NCI-H510A (cell line): ENCODE measurements around the gene NSRP1.
A peak's percentile ranks its signal among the peaks of the same experiment; 100 is the strongest.
"Not testable (repeated sequence)": the region's sequence is repeated elsewhere in the genome, so short reads cannot be mapped to it uniquely, and the experiment has no call there.

ENCODE experiments used
- DNase-seq: peaks from one replicate; lab custom pipeline; 2025; lab: John Stamatoyannopoulos, UW

Gene NSRP1, protein sequence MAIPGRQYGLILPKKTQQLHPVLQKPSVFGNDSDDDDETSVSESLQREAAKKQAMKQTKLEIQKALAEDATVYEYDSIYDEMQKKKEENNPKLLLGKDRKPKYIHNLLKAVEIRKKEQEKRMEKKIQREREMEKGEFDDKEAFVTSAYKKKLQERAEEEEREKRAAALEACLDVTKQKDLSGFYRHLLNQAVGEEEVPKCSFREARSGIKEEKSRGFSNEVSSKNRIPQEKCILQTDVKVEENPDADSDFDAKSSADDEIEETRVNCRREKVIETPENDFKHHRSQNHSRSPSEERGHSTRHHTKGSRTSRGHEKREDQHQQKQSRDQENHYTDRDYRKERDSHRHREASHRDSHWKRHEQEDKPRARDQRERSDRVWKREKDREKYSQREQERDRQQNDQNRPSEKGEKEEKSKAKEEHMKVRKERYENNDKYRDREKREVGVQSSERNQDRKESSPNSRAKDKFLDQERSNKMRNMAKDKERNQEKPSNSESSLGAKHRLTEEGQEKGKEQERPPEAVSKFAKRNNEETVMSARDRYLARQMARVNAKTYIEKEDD

DNA sequence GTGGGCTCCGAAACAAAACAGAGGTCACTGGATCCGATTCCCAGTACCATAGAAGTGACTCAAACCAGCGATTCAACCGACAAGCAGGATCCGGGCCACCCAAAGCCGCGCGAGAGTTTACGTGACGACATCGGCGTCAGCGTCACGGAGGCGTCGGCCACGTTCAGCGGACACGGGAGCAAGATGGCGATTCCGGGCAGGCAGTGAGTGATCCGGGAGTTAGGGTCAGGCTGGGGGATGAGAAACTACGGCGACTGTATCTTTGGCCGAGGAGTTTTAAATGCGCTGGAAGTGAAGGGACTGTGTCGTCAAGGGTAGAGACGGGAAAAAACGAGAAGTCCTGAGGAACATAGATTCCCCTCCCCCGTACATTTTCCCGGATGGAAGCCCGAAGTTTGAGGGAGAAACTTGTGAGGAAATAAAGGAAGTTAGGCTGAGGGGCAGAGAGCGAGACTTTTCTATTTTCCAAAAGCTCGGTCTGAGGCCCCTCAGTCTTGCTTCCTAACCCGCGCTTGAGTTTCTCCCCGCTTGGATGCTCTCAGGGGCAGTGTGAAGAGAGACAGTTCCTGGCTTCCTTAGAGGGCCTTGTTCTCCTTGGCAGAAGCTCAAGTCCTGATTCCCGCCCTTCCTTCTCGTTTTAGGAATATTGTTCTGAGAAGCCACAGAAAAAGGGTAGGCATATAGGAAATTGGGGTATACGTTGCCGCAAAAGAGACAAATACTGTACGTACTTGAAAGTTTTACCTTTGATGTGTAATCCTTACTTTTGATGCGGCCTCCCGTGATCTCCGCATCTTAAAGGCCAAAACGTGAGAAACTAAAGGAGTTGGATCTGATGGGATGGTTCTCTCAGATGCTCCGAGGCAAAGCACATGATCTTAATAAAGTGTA lies at the start of gene NSRP1:
NSRP1 (plus strand) TSS at position 156 of the 891 bp plus-strand sequence; CDS start at position 184, 28 bp downstream.
- peak; percentile 87 for DNase-seq

DNA sequence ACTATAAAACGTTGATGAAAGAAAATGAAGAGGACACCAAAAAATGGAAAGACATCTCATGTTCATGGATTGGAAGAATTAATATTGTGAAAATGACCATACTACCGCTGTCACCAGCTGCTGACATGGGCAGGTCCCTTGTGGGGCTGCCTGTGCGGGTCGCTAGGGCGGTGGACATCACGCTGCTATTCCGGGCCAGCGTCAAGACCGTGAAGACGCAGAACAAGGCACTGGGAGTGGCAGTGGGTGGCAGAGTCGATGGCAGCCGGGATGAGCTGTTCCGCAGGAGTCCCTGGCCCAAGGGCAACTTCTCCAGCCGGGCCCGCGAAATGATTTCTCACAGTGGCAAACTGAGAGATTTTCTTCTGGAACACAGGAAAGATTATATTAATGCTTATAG lies 48.2 kb upstream of the NSRP1 start:
- no peak for DNase-seq

DNA sequence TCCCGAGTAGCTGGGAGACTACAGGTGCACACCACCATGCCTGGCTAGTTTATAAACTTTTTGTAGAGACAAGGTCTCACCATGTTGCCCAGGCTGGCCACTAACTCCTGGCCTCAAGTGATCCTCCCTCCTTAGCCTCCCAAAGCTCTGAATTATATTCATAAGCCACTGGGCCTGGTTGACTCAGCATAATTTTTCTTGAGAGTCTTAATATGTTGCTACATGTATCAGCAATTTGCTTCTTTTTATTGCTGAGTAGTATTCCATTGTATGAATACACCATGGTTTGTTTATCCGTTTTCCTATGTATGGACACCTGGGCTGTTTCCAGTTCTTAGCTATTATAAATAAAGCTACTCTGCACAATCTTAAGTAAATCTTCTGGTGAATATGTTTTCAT lies 42.4 kb upstream of the NSRP1 start:
- DNase-seq, result no peak

DNA sequence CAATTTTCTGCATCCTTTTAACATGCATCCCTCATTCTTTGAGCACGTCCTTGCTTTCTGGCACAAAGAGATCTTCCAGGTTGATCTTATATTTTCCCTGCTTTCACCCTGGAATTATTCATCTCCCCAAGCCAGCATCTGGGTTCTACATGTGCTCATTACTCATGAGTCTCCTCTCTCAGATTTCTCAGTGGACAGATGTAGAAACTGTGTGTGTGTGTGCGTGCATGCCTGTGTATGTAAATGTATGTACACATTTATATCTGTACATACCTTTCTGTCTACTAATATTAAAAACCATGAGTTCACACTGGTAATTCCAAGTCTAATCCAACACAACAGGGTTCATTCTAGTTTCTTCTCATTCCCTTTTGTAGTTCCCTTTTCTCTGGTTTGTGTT lies 41.9 kb upstream of the NSRP1 start:
- DNase-seq, result no peak

DNA sequence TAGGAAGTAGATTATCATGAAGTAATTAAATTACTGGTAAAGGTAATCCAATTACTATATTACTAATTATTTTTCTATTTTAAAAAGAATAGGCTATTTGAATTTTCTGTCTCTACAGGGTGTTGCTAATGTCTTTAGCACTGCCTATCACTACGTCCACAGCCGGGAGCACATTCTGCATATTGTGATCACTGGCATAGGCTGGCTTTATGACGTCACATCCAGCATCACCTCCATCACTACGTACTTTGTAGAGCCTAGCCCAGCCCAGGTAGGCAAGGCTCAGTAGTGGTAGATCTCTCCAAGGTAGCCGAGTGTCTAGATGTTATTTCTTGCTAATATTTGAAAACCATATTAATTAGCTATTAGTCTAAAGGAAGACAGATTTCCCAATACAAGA lies 33.8 kb upstream of the NSRP1 start:
- no peak for DNase-seq

DNA sequence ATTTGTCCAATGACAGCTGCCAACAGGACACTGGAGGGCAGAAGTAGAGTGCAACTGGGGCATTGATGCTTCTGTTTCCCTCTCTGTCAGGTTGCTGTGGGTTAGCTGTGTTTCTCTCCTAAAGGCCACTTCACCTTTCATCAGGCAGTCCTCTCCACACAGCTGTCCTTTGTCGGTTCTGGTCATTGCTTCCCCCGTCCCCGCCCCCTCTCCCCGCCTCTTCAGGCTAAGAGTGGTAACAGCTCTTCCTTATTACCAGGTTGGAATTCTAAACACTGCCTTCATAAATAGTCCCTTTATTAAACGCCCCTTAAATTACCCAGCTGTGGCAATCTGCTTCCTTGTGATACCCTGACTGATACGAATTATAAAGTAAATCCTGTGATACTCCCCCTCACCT lies 31.8 kb upstream of the NSRP1 start:
- peak; percentile 47 for DNase-seq

DNA sequence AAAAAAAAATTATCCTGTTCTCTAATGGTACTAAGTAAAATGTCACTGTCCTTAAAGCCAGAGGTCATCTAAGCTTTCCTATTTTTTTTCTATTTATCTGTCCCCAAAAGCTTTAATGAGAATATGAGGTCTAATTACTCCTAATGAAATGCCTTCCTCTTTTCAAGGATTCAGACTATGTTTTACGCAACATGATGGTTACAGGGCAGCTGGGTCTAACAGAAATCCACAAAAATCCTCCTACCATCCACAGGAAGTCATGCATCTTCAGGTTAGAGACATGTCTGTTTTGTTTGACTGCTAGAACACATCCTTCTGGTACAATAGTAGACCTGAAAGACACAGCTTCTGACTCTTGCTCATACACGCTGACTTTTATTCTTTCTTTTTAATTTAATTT lies 29.7 kb upstream of the NSRP1 start:
- no peak for DNase-seq

DNA sequence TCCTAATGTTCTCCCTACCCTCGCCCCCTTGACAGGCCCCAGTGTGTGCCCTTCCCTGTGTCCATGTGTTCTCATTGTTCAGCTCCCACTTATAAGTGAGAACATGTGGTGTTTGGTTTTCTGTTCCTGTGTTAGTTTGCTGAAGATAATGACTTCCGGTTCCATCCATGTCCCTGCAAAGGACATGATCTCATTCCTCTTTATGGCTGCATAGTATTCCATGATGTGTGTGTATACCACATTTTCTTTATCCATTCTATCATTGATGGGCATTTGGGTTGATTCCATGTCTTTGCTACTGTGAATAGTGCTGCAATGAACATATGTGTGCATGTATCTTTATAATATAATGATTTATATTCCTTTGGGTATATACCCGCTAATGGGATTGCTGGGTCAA lies 29.2 kb upstream of the NSRP1 start:
- DNase-seq, result not testable (repeated sequence)

DNA sequence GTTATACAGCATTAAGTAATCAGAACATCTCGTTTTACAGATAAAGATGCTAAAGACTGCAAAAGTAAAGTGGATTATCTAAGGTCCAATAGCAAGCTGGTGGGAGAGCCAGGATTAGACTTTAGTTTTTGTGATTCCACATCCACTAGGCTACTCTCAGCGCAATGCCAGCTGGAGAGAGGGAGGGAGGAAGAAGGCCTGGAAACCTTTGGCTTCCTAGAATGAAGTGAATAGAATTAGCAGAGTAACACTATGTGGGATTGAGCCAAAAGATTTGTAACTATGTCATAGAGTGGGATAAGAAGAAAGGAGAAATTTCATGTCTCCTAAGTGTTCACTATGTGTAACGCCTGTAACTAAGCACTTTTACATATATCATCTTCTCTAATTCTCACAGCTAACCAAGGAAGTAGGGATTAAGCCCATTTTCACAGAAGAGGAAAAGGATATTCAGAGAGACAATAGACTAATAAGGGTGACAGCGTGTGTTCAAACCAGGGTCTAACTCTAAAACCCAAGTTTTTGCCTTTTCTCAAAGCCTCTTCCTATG lies 25.4 kb upstream of the NSRP1 start:
- DNase-seq, result no peak

DNA sequence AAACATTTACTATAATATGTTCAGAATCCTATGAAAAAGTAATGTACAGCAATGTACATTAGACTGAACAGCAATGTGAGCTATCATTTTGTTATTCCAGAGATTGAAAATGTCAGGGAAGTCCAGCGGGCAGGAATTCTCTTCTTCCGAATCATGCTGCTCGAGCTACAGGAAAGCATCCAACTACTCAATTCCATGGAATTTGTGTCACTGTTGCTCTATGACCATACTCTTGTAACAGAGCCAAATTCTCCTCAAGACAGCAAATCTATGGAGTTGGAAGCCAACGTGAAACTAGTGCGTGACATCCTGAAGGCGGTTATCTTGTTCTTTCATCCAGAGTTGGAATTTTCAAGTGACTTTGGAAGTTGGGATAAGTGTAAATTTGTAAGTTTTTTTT lies 24.8 kb upstream of the NSRP1 start:
- DNase-seq, result no peak

DNA sequence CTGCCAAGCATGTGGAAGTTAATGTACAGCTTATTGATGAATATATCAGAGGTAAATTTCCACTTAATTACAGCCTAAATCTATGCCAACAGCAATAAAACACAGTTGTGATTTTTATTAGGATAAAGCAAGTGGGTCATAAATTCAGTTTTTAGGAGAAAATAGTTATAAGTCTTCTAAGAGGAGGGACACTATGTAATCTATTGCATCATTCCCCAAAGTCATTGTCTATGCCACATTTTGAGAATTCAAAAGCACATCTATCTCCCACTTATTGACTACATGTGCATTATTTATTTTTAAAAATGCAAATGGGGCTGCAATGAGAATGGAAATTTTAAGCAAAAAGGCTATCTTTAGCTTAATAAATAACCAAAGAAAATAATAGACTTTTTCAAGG lies 23.7 kb upstream of the NSRP1 start:
- DNase-seq, result no peak

DNA sequence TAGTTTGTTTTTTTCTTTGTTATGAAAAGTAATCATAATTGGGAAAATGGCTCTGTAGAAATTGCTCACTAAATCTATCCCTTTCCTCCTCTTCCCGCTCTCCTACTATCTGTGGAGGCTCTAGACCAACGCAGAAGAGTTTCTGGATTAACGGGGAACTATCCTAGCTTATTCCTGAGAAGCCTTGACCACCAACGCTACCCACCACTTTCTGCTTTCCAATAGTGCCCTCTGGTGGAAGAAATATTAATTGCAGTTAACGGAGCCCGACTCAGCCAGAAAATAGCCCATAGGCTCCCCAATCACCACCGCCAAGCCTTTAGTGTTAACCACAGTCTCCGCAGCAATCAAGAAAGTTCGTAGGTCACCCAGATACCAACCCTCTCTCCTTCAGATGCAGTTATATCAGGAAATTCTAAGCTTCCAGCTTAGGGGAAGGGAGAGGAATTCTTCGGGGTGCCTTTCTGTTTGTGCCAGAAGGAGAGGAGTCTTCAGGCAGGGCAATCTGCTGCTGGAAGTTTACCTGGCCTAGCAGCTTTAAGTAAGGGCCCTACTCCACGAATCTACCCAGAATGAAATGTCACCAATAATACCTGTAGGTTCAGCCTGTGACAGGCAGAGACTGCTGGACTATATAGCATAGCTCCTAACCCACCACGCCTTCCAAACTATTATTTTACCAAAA lies 23.0 kb upstream of the NSRP1 start:
- no peak for DNase-seq

DNA sequence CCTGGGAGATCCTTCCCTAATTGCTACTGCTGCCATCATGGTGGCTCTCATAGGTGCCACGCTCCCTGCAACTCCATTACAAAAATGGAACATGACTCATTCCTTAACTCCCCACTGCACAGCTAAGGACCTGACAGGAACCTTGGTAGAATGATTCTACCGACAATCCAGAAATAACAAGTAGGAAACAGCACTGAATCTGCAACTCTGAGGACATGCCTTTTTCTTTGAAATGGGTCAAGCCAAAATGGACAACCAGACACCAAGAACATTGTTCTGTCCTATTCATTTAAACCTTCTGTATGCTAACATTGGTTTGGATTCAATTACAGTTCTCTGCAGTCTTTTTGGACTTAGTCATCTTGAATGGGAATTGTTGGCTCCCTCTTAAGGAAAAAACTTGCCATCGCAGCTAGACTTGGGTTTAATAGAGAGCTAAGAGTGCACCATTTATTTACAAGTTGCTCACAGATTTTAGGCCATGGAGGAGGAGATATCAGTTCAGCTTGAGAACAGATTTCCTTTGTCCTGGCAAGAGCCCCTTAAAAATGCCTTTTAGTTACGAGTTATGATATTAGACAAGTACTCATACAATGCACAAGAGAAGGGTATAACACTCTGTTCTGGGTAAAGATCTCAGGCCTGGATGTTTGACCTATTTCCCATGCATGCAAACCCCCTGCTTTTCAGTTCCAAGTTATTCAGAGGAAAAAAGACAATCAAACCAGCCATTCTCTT lies 20.9 kb upstream of the NSRP1 start:
- no peak for DNase-seq

DNA sequence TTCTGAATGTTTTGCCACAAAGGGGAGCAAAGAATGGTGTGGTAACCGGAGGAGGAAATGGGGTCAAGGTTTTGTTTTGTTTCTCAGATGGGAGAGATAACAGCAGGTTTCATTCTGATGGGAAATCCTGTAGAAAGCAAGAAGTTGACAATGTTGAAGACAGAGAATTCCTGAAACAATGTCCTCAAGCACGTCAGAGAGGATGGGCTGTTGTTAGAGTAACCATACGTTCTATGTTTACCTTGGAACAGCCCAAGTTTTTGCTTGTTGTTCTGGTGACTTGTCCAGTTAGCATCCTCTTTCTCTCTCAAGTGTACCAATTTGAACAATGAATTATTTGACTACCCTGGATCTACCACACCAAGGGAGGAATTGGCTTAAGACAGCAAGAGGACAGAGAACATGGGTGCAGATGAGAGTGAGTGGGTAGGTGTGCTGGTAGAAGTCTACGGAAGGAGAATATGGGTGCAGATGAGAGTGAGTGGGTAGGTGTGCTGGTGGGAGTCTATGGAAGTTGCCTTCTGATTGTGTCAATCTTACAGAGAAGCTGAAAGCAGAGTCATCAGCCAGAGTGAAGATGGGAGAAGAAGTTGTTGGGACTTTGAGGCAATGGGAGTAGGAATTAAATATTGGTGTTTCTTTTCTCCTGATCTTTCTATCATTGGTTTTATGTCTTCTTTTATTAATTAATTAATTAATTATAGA lies 14.8 kb upstream of the NSRP1 start:
- no peak for DNase-seq

DNA sequence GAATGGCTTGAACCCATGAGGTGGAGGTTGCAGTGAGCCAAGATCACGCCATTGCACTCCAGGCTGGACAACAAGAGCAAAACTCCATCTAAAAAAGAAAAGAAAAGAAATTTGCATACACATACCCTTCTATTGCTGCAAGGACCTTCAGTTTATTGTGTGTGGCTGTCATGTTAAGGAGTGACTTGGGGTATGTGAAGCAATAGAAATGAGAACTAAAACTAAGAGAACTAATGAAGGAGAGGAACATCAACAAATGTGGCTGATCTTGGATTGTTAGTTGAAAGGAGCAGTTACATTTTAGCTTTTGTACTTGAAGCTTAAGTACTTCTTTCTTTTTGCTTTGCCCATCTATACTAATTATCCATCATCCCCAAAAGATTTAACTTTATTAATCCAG lies 12.7 kb upstream of the NSRP1 start:
- DNase-seq, result no peak

DNA sequence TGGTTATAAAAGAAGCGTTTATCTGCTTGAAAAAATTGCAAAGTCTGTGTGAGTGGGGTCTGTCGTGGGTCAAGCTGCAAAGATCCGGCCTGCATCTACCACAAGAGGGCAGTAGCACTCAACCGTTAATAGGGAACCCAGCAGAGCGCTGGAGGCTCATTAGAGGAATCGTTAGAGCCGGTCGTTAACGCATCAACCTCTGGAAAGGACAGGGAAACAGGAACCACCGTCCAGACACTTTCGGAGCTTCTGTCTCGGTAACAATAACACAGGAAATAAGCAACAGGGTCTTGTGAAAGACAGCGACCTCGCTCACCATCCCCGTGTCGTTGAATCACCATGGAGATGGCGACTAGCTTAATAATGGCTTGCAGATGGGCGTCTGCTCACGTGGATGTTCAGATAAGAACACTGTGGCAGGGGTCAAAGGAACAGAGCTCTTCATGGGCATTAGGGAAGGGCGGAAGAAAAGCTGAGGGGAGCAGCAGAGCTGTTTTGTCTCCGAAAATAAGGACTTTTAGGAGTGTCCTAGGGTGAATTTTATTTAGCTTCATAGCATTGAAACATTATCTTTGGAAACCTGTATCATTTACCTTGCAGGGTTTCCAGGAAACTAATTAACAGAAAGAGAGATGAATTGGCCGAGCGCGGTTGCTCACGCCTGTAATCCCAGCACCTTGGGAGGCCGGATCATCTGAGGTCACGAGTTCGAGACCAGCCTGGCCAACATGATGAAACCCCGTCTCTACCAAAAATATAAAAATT lies 11.9 kb upstream of the NSRP1 start:
- peak; percentile 76 for DNase-seq

DNA sequence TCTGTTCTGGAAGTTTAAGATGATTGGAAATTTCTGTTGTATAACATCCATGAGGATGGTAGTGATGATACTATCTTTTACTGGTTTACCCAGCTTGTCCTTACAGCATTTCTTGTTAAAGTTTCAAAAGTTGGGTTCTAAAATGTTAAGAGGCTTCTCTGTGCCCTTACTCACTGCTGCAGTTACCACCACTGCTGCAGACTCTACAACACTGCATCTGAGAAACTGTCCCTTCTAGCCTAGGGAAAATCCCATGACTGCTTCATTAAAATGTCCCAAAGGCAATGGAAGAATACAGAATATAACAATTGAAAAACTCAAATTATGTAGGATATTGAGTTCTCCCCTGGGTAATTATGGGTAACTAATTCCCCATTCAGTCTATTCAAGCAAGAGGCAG lies 3.8 kb upstream of the NSRP1 start:
- no peak for DNase-seq

DNA sequence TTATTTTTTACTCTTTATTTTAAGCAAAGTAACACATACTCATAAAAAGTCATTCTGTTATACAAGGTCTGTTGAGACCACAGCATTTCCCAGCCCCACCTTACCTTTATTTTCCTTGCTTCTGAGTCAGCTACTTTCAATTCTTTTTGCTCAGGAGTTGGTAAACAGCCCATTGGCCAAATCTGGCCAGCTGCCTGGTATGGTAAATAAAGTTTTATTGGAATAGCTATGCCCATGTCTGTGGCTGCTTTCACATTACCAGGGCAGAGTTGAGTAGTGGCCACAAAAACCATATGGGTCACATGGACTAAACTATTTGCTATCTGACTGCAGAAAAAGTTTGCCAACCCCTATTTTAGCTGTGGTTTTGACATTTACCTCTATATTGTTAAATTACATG lies 3.4 kb upstream of the NSRP1 start:
- no peak for DNase-seq

DNA sequence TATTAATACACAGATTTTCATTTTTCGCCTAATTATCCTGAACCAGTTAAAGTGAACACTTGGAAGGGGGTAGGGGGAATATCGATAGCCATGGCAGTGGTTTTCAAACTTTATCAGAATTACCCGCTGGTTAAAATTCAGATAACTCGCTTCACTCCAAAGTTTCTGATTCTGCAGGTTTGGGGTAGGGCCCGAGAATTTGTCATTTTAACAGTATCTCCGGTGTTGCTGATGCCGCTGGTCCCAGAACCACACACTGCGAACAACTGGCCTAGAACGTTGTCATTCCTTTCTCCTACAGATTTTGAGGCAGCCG lies 313 bp upstream of the NSRP1 start:
- DNase-seq, result no peak

DNA sequence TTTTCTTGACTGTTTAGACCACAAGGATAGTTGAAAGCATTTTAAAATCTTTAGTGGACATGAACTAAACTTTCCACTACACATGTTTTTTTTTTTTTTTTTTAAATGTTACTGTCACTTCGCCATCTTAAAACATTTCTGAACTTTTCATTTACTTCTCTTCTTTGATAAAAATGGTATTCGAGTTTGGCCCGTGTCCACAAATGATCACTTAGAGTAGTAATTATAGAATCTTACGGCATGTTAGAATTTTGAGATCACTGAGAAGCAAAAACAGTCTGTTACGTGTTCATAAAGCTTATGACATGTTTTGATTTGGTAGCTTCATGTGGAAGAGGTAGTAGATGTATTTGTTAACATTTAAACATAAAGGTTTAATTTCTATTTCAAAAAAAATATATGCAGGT lies 1.1 kb downstream of the NSRP1 start:
- DNase-seq, result no peak
